Amniotic stem cell (primary cell): ENCODE measurements around the gene NQO1.

ENCODE experiments used
- DNase-seq: peaks from one replicate; lab custom pipeline; 2025; lab: John Stamatoyannopoulos, UW

Gene NQO1

GRCh38 chr16:69706256-69706974 lies 19.9 kb downstream of the NQO1 start:
- DNase-seq, result no peak

- no peak for DNase-seq
Measured at GRCh38 chr16:69703638-69704037, 22.7 kb downstream of the NQO1 start.

DNA sequence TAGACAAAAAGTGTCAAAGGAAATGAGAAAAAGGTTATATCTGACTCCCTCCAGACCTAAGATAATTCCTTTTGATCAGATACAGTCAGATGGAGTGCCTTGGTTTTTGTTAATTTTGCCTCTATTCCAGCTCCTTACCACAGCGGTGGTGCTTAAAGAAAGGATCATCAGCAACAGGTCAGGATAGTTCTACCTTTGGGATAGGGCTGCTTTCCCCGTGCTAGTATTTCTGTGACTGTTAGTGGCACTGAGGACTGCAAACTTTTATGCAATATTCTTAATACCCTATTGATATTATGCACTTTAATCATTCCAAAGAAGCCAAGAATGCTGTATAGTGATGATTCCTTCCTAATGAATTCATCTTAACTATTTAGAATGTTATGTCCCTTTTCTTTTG lies 24.5 kb downstream of the NQO1 start:
- no peak for DNase-seq

DNA sequence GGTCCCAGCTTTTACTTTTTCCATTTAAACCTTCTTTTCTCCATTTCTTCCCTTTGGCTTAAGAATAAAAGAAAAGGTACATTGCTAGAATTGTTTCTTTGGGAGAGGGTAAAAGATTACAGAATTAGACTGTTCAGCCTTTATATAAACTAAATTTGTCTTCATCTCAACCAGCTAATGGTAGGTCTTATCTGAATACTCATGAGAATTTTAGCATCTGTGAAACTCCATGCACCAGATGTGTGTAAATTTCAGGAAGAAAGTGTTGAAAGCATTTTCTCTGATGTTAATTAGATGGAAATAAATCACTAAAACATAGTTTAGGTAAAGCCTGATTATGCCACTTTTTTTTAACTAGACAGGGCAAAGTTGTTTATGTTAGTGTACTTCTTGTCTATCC lies 24.9 kb downstream of the NQO1 start:
- DNase-seq, result no peak

DNA sequence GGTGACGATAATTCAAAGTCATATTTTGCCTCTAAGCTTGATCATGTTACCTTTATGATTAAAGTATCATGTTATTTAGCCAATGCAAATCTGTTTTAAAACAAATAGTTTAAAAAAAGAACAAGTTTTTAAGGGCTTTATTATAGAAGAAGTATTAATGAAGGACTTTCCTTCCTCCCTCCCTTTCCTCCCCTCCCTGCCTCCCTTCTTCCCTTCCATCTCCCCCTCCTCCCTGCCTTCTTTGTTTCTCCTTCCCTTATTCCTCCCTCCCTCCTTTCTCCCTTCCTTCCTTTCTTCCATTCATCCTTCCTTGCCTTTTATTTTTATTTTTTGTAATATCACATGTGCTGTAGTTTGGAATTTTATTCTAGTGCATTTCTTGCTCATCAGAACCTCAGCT lies 26.4 kb downstream of the NQO1 start:
- DNase-seq, result no peak

- DNase-seq, result no peak
Measured at GRCh38 chr16:69698404-69698803, 28.0 kb downstream of the NQO1 start.

GRCh38 chr16:69693916-69694315 lies 32.4 kb downstream of the NQO1 start:
- no peak for DNase-seq

DNA sequence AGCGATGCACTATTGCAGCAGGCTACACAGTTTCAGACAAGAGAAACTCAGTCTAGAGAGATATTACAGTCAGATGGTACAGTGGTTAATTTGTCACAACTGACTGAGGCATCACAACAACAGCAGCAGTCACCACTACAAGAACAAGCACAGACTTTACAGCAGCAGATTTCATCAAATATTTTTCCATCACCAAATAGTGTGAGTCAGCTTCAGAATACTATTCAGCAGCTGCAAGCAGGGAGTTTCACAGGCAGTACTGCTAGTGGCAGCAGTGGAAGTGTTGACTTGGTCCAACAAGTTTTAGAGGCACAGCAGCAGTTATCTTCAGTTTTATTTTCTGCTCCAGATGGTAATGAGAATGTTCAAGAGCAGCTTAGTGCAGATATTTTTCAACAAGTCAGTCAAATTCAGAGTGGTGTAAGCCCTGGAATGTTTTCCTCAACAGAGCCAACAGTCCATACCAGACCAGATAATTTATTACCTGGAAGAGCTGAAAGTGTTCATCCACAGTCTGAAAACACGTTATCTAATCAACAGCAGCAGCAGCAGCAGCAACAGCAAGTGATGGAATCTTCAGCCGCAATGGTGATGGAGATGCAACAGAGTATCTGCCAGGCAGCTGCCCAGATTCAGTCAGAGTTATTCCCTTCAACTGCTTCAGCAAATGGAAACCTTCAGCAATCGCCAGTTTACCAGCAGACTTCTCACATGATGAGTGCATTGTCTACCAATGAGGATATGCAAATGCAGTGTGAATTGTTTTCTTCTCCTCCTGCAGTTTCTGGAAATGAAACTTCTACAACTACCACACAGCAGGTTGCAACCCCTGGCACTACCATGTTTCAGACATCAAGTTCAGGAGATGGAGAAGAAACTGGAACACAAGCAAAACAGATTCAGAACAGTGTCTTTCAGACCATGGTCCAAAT lies 34.1 kb downstream of the NQO1 start:
- DNase-seq, result no peak

DNA sequence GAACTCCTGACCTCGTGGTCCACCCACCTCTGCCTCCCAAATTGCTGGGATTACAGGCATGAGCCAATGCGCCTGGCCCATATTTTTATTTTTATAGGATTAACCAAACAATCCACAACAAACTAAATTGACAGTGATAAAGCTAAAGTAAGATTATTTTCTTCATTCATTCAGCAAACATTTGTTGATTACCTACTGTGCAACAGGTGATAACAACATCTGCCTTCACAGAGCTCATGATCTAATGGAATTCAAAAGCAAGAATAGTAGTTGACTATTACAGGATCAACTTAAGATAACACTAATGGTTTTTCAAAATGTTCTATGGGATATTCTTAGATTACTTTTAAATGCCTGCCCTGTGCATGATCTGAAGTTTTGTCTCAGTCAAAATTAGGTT lies 37.8 kb downstream of the NQO1 start:
- no peak for DNase-seq

DNA sequence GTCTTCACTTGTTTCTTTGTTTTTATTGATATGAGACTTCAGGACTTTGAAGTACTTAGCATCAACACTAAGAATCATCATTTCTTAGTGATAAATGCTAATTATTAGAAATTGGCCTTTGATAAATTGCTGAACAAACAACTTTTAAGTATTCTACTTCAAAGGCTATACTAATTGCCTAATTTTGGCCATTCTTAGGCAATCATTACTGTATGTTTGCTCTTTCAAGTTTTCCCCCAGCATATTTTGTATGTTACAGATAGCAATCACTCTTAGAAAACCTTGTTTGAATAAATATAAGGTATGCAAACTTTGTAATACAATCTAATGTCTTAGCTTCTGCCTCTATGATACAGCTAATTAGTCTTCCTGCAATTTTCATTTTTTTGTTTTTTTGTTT lies 46.0 kb downstream of the NQO1 start:
- no peak for DNase-seq

GRCh38 chr16:69672998-69673713 lies 53.2 kb downstream of the NQO1 start:
- no peak for DNase-seq

DNA sequence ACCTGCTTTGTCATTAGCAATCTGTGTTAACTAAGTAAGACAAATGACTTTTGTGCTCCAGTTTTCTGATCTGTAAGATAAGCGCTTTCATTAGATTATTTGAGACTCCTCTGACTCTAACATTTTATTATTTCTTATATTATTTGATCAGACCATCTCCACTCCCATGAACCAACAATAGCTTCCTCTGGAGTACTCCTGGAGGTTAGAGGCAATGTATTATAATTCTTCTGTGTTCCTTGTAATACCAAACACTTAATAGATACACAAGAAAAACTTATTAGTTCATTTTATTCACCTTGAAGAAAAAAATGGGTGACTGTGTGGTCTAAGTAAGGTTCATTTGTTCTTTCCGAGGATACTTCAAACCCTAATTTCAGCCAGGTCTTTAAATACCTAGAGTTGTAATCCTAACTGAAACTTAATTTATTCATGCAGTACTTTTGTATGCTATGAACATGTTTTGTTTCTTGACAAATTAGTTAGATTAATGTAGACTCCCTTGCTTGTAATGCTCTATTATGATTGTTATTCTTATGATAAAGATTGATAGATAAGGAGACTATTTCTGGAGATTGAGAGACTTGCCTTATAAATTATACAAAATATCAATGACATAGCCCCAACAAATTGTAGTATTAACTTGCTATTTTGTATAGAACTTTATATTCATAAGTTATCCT lies 53.9 kb downstream of the NQO1 start:
- DNase-seq, result no peak

GRCh38 chr16:69669577-69669976 lies 56.8 kb downstream of the NQO1 start:
- DNase-seq, result no peak

DNA sequence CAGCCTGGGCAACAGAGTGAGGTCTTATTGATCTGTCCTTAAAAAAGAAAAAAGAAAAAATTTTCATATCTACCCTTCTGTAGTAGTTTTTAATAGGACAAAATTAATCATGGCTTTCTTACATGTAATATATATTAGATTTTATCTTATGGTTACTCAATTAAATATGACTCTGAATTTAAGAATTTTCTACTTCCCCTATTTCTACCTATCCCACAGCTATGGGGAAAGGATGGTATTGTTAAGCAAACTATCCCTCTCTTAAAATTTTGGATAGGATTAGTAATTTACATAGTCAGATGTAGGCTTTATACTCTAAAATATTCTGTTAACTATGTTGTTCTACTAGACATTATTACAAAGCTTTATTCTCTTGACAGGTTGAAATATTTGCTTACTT lies 62.5 kb downstream of the NQO1 start:
- DNase-seq, result no peak

DNA sequence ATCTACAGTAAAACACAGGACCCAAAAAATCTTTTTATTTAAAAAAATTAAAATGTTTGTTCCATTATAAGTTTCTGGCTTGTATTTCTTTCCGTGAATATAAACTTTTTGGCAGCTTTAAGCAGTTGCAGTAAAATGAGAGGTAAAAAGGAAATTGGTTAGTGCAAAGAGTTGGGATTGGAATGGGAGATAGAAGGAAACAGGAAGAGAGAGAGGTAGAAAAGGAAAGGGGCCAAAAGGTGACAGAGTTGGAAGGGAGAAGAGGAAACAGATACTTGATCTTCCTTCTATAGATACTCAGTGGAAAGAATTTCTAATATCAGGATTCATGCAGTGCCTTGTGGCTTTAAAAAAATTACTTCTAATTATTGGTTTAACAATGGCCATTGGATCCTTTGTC lies 63.5 kb downstream of the NQO1 start:
- no peak for DNase-seq

DNA sequence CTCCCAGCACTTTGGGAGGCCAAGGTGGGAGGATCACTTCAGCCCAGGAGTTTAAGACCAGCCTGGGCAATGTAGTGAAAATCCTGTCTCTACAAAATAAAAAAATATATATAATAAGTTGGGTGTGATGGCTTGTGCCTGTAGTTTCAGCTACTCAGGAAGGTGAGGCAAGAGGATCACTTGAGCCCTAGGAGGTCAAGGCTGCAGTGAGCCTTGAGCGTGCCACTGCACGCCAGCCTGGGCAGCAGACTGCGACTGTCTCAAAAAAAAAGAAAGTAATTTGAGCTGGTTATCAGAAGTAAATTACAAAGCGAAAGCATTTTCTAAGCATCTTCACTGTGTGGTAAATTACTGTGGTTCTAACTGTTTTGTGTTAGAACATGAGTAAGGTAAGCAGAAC lies 66.2 kb downstream of the NQO1 start:
- DNase-seq, result no peak
